HEK293 (cell line): ENCODE measurements around the gene GIT1.
A peak's percentile ranks its signal among the peaks of the same experiment; 100 is the strongest.

Source experiments
- CTCF ChIA-PET: fragments of 350-600 bp; formaldehyde crosslinking; extraction: SDS; loops from one replicate; lab custom pipeline; 2021; ENCODE audit warnings: antibody characterized with exemption; lab: Yijun Ruan, JAX
- POLR2A ChIA-PET: fragments of 300-600 bp; formaldehyde crosslinking; extraction: SDS; loops from one replicate; lab custom pipeline; 2020; ENCODE audit warnings: antibody characterized with exemption, inconsistent platforms; lab: Yijun Ruan, JAX
- H3K27ac ChIP-seq: fragments of 200-500 bp; sonication (Bioruptor generic); 2 replicates; pipeline ENCODE4 v1.5.1; 2014; ENCODE audit warnings: low read depth, low read length, control low read depth, inconsistent platforms; ENCODE audit errors: extremely low read depth
- H3K36me3 ChIP-seq, 2 experiments: fragments of 200-500 bp in 1 of 2; sonication (Bioruptor generic) in 1 of 2; 1 replicate in 1 of 2; 2 replicates in 1 of 2; pipeline ENCODE4 v1.5.1; 2014 to 2017; ENCODE audit warnings: inconsistent platforms in 2 of 2, low read length in 2 of 2; ENCODE audit not compliant: control insufficient read depth in 2 of 2, insufficient read depth in 1 of 2
- H3K4me1 ChIP-seq: fragments of 200-500 bp; sonication (Bioruptor generic); 2 replicates; pipeline ENCODE4 v1.5.1; 2014; ENCODE audit warnings: mild to moderate bottlenecking, low read length, inconsistent platforms; ENCODE audit not compliant: control insufficient read depth, insufficient read depth
- H3K4me3 ChIP-seq: 2 replicates; pipeline ENCODE4 v1.5.1; 2011; ENCODE audit warnings: low read depth, mild to moderate bottlenecking, control low read depth, low read length, moderate library complexity
- H3K9me3 ChIP-seq: fragments of 200-500 bp; sonication (Bioruptor generic); 2 replicates; pipeline ENCODE4 v1.5.1; 2014; ENCODE audit warnings: low read depth, low read length, inconsistent platforms; ENCODE audit not compliant: control insufficient read depth, insufficient read depth
- BCL11B ChIP-seq: fragments of 450-650 bp; formaldehyde crosslinking; IDR thresholded peaks from 2 replicates; pipeline ENCODE4 v1.5.1; 2016; ENCODE audit warnings: low read depth, missing biosample characterization, missing genetic modification characterization
- GLIS1 ChIP-seq: fragments of 450-650 bp; formaldehyde crosslinking; IDR thresholded peaks from 2 replicates; pipeline ENCODE4 v1.5.1; 2016; ENCODE audit warnings: missing biosample characterization, missing genetic modification characterization
- GLIS2 ChIP-seq: fragments of 450-650 bp; formaldehyde crosslinking; IDR thresholded peaks from 2 replicates; pipeline ENCODE4 v1.5.1; 2016; ENCODE audit warnings: missing biosample characterization, missing genetic modification characterization
- KLF1 ChIP-seq: fragments of 450-650 bp; formaldehyde crosslinking; IDR thresholded peaks from 2 replicates; pipeline ENCODE4 v1.5.1; 2016; ENCODE audit warnings: missing biosample characterization, missing genetic modification characterization
- KLF10 ChIP-seq: fragments of 450-650 bp; IDR thresholded peaks from 2 replicates; pipeline ENCODE4 v1.5.1; 2018; ENCODE audit warnings: missing biosample characterization, mild to moderate bottlenecking, missing genetic modification characterization
- ZBTB8A ChIP-seq: fragments of 450-650 bp; formaldehyde crosslinking; IDR thresholded peaks from 2 replicates; pipeline ENCODE4 v1.5.1; 2016; ENCODE audit warnings: missing biosample characterization, missing genetic modification characterization
- ZNF473 ChIP-seq: fragments of 450-650 bp; formaldehyde crosslinking; IDR thresholded peaks from 2 replicates; pipeline ENCODE4 v1.5.1; 2017; ENCODE audit warnings: missing biosample characterization, missing genetic modification characterization
- ZNF768 ChIP-seq: fragments of 450-650 bp; formaldehyde crosslinking; IDR thresholded peaks from 2 replicates; pipeline ENCODE4 v1.5.1; 2018; ENCODE audit warnings: missing biosample characterization, mild to moderate bottlenecking, missing genetic modification characterization
- TF ChIP-seq, protein P1 (sequence below): fragments of 450-650 bp; formaldehyde crosslinking; IDR thresholded peaks from 2 replicates; pipeline ENCODE4 v1.5.1; 2016; ENCODE audit warnings: missing biosample characterization, missing genetic modification characterization
- TF ChIP-seq, protein P2 (sequence below): fragments of 450-650 bp; formaldehyde crosslinking; IDR thresholded peaks from 2 replicates; pipeline ENCODE4 v1.5.1; 2016; ENCODE audit warnings: missing biosample characterization, missing genetic modification characterization

GIT1 gene

DNA sequence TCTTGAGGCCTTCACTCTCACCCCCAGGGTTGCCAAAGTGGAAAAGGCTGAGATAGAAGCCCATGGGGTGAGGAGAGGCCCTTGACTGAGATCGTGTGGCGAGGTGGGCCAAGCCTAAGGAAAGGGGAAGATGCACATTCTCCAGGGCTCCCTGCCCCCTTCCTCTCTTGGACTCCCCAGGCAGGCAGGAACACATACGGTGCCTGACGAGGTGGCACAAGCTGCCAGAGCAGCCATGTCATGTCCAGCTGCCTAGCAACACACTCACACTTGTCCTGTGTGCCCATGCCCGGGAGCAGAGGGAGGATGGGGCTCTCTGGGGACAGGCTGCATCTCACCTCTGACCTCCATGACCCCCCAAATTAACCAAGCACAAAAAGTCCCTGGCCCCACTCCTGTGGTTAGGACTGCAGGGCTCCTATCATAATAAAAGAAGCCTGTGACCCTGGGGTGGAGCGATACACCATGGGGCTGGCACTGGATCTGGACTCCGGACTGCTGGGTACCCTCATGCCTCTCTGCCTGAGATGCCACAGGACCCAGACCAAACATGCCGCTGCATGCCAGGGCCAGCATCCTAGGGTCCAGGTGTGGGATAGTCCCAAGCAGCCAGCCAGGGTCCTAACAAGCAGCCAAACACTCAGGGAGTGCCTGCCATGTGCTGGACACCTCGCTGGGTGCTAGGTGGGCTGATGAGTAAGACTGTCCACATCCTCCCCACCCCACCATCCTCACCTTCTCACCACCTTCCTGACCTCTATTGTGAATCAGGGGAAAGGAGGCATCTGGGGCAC, 2.6 kb downstream of the GIT1 start:
- no peaks in the 10 kb centered on the region for H3K9me3 ChIP-seq
- peaks cover 0 to 35% of the 10 kb centered on the region in 2 experiments; a peak in 1 of 3 replicates for H3K36me3 ChIP-seq
- no peak overlapping the region for H3K27ac ChIP-seq
- POLR2A ChIA-PET = interaction anchor here (0.6 to 0.7 kb wide), 2 partner anchors 36 to 456 kb away, joined by 3 to 4 read pairs; no protein-coding TSS in a partner anchor
- TF ChIP-seq KLF1 (tag by site-specific recombination) (no peak), BCL11B (peak; percentile 42; the same call in 1 of the 2 replicates)
- no peak overlapping the region for H3K4me3 ChIP-seq
- peaks cover 14% of the 10 kb centered on the region for H3K4me1 ChIP-seq
- CTCF ChIA-PET = interaction anchor here (0.6 to 1.8 kb wide), 10 partner anchors 11 to 1412 kb away, joined by 3 to 6 read pairs (median 4); partner anchors contain the start of gene CORO6

DNA sequence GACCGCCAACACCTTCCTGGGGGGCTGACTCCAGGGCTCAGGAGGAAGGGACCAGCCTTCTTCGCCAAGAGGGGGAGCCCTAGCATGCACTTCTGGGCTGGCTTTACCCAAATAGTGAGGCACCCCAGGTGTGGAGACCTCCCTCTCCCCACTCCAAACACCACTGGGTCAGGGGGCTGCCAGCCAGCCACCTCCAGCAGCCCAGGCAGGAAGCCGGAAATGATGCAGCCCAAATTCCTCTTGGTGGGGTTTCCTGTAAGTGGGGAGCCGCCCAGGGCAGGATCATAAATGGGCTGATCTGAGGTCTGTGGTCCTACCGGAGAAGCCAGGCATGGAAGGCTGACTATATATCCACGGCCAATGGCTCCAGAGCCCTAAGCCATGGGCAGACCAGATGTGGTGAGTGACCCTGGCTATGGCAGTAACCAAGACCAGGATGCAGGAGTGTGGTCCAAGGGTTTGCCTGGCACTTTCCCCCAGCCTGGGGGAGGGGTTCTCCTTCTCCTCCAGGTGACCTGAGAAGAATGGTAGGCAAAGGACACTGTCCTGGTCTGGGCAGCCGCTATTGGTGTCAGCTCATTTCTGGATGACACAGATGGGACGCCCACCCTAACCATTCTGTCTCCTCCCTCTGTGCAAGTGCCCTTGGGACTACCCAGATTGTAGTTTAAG, 4.2 kb downstream of the GIT1 start:
- POLR2A ChIA-PET = interaction anchor here (0.6 to 1.2 kb wide), 3 partner anchors 11 to 28 kb away, joined by 3 to 4 read pairs (median 3); no protein-coding TSS in a partner anchor
- Histone ChIP-seq H3K9me3 (no peaks in the 10 kb centered on the region), H3K36me3 (peaks cover 6 to 51% of the 10 kb centered on the region in 2 experiments; a peak in 2 of 3 replicates)
- 0 out of 2 replicates have a peak, but pooled peaks have one; percentile 12 for TF ChIP-seq ZBTB8A (tag by site-specific recombination)
- TF ChIP-seq KLF10 = no peak
- TF ChIP-seq, protein P1, sequence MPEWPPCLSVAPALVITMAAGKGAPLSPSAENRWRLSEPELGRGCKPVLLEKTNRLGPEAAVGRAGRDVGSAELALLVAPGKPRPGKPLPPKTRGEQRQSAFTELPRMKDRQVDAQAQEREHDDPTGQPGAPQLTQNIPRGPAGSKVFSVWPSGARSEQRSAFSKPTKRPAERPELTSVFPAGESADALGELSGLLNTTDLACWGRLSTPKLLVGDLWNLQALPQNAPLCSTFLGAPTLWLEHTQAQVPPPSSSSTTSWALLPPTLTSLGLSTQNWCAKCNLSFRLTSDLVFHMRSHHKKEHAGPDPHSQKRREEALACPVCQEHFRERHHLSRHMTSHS = no peak
- TF ChIP-seq, protein P2, sequence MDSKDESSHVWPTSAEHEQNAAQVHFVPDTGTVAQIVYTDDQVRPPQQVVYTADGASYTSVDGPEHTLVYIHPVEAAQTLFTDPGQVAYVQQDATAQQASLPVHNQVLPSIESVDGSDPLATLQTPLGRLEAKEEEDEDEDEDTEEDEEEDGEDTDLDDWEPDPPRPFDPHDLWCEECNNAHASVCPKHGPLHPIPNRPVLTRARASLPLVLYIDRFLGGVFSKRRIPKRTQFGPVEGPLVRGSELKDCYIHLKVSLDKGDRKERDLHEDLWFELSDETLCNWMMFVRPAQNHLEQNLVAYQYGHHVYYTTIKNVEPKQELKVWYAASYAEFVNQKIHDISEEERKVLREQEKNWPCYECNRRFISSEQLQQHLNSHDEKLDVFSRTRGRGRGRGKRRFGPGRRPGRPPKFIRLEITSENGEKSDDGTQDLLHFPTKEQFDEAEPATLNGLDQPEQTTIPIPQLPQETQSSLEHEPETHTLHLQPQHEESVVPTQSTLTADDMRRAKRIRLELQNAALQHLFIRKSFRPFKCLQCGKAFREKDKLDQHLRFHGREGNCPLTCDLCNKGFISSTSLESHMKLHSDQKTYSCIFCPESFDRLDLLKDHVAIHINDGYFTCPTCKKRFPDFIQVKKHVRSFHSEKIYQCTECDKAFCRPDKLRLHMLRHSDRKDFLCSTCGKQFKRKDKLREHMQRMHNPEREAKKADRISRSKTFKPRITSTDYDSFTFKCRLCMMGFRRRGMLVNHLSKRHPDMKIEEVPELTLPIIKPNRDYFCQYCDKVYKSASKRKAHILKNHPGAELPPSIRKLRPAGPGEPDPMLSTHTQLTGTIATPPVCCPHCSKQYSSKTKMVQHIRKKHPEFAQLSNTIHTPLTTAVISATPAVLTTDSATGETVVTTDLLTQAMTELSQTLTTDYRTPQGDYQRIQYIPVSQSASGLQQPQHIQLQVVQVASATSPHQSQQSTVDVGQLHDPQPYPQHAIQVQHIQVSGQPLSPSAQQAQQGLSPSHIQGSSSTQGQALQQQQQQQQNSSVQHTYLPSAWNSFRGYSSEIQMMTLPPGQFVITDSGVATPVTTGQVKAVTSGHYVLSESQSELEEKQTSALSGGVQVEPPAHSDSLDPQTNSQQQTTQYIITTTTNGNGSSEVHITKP (tag by site-specific recombination) = peak; percentile 49; the same call in 1 of the 2 replicates
- TF ChIP-seq GLIS1 (tag by site-specific recombination) = 0 out of 2 replicates have a peak, but pooled peaks have one; percentile 16
- peak; percentile 11; the same call in 1 of the 2 replicates for TF ChIP-seq GLIS2 (tag by site-specific recombination)
- TF ChIP-seq, all 188 proteins: peak for 4
- CTCF ChIA-PET = interaction anchor here (0.6 to 1.4 kb wide), 3 partner anchors 13 to 508 kb away, joined by 3 to 5 read pairs (median 3); no protein-coding TSS in a partner anchor
- Histone ChIP-seq H3K4me1 (peaks cover 13% of the 10 kb centered on the region), H3K27ac (no peak overlapping the region), H3K4me3 (no peak overlapping the region)

DNA sequence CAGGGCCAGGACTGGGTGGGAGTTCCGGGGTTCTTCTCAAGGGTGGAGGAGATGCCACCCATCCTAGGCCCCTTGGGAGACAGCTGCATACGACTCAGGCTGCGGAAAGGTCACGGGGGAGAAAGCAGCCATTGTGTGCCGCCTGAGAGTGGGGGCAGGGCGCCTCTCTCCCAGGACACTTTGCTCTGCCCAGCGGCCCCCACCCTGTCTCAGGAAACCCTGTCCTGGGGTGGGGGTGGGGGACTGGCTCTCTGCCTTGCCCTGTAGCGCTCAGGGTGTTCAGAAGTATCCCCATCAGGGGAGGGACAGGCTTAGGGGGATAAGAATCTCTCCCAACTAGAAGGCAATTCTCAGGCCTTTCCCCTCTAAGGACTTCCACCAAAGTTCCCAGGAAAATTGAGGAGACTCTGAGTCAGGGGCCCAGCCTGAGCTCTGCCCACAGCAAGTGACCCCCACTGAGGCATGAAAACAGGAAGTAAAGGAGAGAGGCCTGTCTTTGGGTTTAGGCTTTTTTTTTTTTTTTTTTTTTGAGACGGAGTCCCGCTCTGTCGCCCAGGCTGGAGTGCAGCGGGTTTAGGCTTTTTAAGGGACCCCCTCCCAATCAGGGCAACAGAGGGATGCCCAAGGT, 4.9 kb downstream of the GIT1 start:
- H3K27ac ChIP-seq = no peak overlapping the region
- no peaks in the 10 kb centered on the region for H3K9me3 ChIP-seq
- H3K4me3 ChIP-seq = no peak overlapping the region
- ChIA-PET POLR2A (interaction anchor here (1.2 kb wide), 2 partner anchors 10 to 26 kb away, joined by 3 to 4 read pairs; no protein-coding TSS in a partner anchor), CTCF (no interaction called here)
- peaks cover 7 to 57% of the 10 kb centered on the region in 2 experiments; a peak in 2 of 3 replicates for H3K36me3 ChIP-seq
- H3K4me1 ChIP-seq = peaks cover 7% of the 10 kb centered on the region; the same call in 1 of the 2 replicates
- TF ChIP-seq GLIS2 (tag by site-specific recombination) (0 out of 2 replicates have a peak, but pooled peaks have one; percentile 18), ZNF473 (tag by site-specific recombination) (no peak), ZNF768 (tag by site-specific recombination) (no peak)
